Activated T-cell treated with anti-CD3 and anti-CD28 coated beads, Interleukin-2, amount 50 U/mL, for 48 hours (primary cell): Measurements from ENCODE around the gene GAL.
"Not testable (repeated sequence)": the region's sequence is repeated elsewhere in the genome, so short reads cannot be mapped to it uniquely, and the experiment has no call there.

ENCODE experiments used
- DNase-seq, 2 experiments: peaks; one replicate each; pipeline ENCODE4 v3.0.0-alpha.2; 2020

The GAL gene

DNA sequence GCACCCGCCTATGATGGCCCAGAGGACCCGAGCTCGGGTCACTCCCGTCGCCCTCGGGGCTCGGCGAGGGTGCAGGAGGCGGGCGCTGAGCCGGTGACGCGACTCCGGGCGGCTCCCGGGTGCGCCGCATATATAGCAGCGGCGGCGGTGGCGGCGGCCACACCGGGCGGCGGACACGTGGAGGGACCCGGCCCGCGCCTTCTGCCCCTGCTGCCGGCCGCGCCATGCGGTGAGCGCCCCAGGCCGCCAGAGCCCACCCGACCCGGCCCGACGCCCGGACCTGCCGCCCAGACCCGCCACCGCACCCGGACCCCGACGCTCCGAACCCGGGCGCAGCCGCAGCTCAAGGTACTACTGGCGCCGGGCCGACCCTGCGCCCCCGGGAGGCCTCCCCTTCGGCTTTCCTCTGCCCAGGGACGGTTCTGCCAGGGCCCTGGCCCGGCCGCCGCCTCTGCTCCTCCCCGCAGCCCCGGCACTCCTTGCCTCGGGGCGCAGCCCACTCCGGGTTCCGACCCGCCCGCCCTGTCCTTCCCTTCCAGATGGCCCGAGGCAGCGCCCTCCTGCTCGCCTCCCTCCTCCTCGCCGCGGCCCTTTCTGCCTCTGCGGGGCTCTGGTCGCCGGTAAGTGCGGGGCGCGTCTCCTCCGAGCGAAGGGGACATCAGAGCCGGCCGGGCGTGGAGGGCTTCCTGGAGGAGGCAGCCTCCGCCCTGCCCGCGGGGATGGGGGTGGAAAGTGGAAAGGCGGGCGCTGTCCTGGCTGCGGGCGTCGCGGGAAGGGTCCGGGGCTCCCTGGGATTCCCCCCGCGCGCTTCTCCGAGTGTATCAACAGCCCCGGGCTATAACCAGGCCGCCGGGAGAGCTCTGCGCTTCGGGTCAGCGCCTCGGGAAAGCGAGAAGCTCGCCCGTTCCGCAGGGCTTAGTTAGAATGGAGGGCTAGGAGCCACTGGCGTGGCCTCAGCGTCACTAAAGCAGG lies at the start of gene GAL:
Gene GAL, plus strand, starts transcription at position 160 of the 972 bp plus-strand sequence. Its CDS starts 380 bp downstream, at position 540.
- DNase-seq = peak in 1 of 2 experiments; percentile 47

DNA sequence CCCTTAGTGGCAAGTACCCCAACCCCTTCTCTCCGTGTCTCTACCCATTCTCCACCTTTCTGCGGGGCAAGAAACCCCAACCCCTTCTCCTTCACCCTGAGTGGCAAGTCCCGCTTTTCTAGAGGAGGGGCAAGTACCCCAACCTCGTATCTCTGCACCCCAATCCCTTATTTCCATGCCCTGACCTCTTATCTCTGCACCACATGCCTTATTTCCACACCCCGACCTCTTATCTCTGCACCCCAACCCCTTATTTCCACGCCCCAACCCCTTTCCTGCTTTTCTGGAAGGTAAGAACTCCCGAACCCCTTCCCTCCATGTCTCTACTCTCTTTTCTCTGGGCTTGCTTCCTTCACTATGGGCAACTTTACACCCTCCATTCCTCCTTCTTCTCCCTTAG lies 49.7 kb upstream of the GAL start:
- DNase-seq = not testable (repeated sequence)

- not testable (repeated sequence) for DNase-seq
These were observed 49.2 kb upstream of the GAL start for GRCh38 chr11:68635172-68635571.

DNA sequence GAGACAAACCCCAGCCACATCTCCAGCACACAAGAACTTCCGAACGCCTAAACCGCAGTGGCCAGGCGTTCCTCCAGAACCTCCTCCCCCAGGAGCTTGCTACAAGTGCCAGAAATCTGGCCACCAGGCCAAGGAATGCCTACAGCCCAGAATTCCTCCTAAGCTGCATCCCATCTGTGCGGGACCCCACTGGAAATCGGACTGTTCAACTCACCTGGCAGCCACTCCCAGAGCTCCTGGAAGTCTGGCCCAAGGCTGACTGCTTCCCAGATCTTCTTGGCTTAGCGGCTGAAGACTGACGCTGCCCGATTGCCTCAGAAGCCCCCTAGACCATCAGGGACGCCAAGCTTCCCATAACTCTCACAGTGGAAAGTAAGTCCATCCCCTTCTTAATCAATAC lies 48.5 kb upstream of the GAL start:
- not testable (repeated sequence) for DNase-seq

DNA sequence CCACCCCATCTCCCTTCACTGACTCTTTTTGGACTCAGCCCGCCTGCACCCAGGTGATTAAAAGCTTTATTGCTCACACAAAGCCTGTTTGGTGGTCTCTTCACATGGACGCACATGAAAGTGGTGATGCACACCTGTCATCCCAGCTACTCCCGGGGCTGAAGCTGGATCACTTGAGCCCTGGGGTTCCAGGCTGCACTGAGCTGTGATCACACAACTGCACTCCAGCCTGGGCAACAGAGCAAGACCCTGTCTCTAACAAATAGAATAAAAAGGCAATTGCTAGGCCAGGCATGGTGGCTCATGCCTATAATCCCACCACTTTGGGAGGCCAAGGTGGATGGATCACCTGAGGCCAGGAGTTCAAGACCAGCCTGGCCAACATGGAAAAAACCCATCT lies 45.0 kb upstream of the GAL start:
- not testable (repeated sequence) for DNase-seq

GRCh38 chr11:68641880-68642279 lies 42.5 kb upstream of the GAL start:
- DNase-seq = no peak

- no peak for DNase-seq
These were observed 40.8 kb upstream of the GAL start for GRCh38 chr11:68643585-68643984.

DNA sequence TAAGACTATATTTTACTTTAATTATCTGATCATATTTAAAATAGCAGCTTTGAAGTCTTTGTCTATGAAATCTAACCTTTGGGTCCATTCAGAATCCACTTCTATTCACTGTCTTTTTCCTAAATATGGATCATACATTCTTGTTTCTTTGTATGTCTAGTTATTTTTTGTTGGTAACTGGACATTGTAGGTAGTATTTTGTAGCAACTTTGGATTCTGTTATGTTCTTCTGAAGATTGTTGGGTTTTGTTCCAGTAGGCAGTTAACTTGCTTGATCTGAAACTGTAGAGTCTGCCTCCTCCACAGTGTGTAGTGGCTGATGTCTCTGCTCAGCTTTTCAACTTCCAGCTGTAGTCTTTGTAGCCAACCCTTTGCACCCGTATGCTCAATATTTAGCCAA lies 37.5 kb upstream of the GAL start:
- no peak for DNase-seq

GRCh38 chr11:68649851-68650555 lies 34.3 kb upstream of the GAL start:
- no peak for DNase-seq

DNA sequence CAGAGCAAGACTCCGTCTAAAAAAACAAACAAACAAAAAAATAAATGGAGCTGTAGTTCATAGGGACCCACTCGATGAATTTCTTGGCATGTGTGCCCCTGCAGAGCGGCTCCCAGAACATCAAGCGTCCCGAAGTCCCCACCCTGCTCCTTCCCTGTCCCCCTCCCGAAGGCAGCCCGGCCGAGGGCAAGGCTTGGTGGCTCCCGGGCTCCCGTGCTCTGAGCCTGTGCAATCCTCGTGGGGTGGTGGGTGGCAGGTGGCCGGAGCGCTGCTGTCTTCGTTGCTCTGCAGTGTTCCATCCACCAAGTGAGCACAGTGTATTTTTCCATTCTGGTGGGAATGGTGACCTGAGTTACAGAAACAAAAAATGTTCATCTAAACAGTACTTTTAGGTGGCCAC lies 33.5 kb upstream of the GAL start:
- no peak for DNase-seq

DNA sequence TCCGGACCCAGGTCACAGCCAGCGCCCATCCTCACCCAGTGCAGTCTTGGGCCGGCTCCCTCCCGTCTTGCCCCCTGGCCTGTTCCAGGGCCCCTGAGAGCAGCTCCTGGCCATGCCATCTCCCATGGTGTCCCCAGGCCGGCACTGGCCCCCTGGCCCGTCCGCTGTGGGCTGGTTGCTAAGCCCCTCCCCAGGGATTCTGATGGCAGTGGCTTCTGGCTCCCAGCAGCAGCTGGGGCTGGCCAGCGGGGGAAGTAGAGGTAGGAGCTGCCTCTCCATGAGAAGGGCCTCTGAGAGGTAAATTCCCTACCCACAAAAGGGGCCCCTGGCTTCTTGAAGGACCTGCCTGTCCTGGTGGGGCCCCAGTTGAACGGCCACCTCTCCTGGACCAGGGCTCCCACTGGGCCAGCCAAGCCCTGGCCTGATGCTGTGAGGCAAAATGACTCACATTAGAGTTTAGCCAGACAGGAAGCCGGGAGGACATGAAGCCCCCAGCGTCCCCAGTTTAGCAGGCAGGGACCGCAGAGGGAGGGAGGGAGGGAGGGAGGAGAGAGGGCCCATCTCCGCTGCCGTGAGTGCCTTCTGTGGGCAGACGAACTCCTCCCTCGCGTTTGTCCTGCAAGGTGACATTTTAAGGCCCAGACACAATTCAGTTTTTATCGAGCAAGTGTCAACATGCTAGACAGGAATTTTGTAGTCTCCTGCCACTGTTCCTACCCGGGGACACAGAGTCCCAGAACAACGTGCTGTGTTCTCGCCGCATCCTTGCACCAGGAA lies 32.9 kb upstream of the GAL start:
- no peak for DNase-seq

- no peak for DNase-seq
These were observed 32.2 kb upstream of the GAL start for GRCh38 chr11:68651985-68652682.

- DNase-seq = no peak
These were observed 31.6 kb upstream of the GAL start for GRCh38 chr11:68652683-68653156.

GRCh38 chr11:68653486-68654430 lies 30.6 kb upstream of the GAL start:
- DNase-seq = no peak

GRCh38 chr11:68654978-68655377 lies 29.4 kb upstream of the GAL start:
- DNase-seq = no peak

GRCh38 chr11:68655406-68655805 lies 28.9 kb upstream of the GAL start:
- no peak for DNase-seq

DNA sequence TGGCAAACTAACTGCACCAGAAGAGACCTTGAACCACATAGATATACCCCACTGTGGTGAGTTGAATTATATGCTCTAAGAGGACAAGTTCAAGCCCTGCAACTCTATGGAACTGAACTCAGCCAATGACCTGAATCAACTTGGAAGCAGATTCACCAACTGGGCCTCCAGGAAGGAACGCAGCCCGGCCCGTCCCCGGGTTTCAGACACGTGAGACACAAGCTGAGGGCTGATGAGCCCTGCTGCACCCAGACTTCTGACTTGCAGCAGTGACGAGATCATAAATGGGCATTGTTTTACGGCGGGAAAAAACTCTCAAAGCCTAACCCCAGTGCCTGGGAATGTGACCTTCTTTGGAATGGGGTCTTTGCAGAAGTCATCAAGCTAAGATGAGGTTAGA lies 28.5 kb upstream of the GAL start:
- no peak for DNase-seq

DNA sequence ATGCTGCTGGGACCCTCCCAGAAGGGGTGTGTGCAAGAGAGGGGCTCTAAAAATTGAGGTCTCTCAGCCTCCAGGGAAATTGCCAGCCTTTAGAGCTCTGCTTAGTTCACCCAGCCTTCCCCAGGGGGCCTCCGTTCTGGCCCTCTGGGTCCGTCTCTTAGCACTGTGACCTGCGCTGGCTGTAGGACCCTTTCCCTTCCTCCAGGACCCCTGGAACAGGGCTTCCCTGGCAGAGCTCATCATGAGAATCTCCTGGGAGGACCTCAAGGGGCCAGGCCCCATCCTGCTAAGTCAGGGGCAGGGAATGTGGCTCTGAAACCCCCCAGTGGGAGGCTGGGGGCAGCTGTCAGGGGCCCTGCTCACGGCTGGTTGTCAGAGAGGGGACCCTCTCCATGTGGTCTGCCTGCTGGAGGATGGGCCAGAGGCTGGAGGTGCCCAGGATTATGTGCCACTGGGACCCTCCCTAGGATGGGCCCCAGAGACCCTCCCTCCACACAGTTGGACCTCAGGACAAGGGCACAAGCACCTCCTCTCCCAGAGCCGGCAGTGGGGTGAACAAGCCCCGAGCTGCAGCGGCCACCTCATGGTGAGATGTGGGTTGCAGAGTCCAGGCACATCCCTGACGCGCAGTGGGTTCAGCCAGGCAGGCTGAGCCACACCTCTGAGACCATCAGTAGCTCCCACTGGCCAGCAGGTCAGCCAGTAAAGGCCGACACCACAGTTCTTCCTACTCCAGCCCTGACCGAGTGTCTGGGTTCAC lies 27.1 kb upstream of the GAL start:
- DNase-seq = no peak

GRCh38 chr11:68658097-68658496 lies 26.2 kb upstream of the GAL start:
- no peak for DNase-seq

DNA sequence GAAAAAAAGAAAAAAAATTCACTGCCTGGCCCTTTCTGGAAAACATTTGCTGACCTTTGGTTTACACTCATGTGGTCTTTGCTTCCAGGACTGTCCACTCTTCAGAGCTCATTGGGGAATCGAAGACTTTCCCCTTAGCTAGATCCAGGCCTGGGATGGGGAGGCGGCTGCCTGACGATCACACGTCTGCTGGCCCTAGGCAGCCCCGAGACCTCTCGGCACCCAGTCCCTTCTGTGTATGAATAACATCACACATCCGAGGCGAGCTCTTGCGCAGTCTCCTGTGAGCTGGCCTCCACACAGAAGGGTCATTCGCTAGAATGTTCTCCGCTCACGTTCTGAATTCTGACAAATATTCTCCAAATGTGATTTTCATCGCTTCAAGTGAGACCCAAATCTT lies 25.7 kb upstream of the GAL start:
- DNase-seq = no peak
